Stimulated activated CD8-positive, alpha-beta memory T cell treated with anti-CD3 and anti-CD28 coated beads, Interleukin-4, amount 100 ng/mL, for 24 hours (primary cell): ENCODE data around the gene TYMP.
"Not testable (repeated sequence)": the region's sequence is repeated elsewhere in the genome, so short reads cannot be mapped to it uniquely, and the experiment has no call there.

Experiments used
- DNase-seq: peaks from one replicate; pipeline ENCODE4 v3.0.0-alpha.2; 2020; ENCODE audit warnings: low read depth

The TYMP gene

DNA sequence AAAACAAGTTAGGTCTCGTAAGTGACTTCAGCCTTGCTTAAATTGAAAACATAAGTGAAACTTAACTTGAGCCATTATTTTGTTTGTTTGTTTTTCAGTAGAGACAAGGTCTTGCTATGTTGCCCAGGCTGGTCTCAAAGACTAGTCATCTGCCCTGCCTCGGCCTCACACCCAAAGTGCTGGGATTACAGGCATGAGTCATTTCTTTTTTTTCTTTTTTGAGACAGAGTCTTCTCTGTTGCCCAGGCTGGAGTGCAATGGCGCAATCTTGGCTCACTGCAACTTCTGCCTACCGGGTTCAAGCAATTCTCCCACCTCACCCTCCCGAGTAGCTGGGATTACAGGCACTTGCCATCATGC lies 11.8 kb upstream of the TYMP start:
- not testable (repeated sequence) for DNase-seq

DNA sequence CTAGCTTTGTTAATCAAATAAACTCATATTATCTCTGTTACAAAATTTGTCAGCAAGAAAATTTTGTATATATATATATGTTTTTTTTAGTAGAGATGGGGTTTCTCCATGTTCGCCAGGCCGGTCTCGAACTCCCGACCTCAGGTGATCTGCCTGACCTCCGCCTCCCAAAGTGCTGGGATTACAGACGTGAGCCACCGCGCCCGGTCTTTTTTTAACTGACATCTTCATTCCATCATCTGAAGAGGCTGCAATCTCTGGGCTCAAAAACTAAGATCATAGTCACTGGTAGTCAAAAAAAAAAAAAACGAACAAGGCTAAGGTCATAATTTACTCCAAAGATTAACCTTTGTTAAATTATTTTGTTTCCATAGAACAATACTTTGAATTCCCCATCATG lies 10.6 kb upstream of the TYMP start:
- no peak for DNase-seq

DNA sequence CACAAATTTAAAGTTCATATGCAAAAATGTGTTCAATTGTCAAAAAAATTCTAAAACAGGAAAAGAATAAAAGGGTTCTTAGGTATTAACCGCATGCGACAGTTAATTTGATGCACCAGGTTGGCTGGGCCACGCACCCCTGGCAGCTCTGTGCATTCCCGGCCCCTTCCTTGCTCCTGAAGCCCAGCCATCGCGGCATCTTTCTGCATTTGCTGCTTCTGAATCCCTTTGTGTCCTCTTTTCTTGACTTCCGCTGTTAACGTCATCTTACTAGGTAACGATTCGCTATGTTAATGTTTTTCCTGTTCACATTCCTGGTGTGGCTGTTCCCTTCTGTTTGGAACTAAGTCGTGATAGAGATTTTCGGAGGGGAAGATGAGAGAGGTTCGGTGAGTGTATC lies 8.0 kb upstream of the TYMP start:
- no peak for DNase-seq

DNA sequence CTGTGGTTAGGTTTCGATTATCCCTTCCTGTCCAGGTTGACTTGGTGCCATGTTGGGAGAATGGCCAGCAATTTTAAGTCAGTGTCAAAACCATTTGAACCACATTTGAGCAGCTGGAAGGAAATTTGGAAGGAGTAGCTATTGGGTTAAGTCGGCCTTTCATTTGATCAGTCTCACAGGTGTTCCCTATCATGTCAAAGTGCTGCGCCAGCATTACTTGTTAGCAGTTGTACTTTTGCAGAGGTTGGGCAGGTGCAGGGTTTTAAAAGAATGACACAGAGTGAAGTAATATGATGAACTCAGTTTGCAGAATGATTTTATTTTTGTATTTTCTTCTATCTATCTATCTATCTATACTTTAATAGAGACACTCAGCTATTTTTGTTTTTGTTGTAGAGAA lies 6.4 kb upstream of the TYMP start:
- DNase-seq, result no peak

DNA sequence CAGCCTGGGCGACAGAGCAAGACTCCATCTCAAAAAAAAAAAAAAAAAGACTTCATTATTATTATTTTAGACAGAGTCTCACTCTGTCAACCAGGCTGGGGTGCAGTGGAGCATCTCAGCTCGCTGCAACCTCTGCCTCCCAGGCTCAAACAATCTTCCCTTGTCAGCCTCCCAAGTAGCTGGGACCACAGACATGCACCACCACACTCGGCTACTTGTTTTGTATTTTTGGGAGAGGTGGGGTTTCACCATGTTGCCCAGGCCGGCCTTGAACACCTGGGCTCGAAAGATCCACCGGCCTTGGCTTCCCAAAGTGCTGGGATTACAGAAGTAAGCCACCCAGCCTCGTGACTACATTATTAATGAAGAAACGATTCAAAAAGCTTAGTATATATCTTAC lies 5.3 kb upstream of the TYMP start:
- DNase-seq, result no peak

DNA sequence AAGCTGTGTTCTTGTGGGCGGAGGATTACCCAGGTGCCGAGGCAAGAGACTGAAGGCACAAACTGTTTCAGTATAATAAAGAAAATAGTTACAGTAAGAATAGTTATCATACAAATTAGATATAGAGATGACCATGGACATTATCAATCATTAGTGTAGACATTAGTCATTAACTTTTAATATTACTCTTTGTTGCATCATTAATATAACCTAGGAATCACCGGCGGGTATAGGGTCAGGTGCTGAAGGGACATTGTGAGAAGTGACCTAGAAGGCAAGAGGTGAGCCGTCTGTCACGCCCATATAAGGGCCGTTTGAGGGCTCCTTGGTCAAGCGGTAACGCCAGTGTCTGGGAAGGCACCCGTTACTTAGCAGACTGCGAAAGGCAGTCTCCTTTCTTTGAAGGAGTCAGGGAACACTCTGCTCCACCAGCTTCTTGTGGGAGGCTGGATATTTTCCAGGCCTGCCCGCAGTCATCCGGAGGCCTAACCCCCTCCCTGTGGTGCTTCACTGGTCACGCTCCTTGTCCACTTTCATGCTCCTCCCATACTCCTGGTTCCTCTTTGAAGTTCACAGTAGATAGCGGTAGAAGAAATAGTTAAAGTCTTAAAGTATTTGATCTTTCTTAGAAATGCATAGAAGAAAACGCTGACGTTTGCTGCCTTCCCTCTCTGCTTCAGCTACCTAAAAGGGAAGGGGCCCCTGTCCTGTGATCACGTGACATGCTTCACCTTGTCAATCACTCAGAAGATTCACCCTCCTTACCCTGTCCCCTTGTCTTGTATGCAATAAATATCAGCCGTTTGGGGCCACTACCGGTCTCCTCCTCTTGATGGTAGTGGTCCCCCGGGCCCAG lies 4.3 kb upstream of the TYMP start:
- not testable (repeated sequence) for DNase-seq

DNA sequence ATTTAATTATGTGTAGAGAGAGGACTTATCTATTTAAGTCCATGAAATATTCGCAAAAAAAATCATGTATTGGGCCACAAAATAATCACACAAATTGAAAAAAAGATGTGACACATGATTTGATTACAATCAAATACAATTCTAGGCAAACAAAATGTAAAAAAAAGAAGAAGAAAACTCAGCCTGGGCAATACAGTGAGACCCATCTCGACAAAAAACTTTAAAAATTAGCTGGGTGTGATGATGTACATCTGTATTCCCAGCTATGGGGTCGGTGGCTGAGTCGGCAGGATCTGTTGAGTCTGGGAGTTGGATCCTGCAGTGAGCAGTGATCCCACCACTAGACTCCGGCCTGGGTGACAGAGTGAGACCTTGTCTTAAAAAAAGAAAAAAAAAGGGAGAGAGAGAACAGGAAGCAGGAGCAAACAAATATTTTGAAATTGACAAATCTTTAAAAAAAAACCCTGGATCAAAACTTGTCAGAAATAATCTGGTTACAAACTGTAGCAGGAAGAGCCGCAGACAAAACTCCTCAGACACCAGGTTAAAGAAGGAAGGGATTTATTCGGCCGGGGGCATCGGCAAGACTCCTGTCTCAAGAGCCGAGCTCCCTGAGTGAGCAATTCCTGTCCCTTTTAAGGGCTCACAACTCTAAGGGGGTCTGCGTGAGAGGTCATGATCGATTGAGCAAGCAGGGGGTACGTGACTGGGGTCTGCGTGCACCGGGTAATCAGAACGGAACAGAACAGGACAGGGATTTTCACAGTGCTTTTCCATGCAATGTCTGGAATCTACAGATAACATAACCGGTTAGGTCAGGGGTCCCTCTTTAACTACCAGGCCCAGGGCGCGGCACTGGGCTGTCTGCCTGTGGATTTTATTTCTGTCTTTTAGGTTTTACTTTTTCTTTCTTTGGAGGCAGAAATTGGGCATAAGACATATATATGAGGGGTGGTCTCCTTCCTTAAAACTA lies 3.3 kb upstream of the TYMP start:
- no peak for DNase-seq

DNA sequence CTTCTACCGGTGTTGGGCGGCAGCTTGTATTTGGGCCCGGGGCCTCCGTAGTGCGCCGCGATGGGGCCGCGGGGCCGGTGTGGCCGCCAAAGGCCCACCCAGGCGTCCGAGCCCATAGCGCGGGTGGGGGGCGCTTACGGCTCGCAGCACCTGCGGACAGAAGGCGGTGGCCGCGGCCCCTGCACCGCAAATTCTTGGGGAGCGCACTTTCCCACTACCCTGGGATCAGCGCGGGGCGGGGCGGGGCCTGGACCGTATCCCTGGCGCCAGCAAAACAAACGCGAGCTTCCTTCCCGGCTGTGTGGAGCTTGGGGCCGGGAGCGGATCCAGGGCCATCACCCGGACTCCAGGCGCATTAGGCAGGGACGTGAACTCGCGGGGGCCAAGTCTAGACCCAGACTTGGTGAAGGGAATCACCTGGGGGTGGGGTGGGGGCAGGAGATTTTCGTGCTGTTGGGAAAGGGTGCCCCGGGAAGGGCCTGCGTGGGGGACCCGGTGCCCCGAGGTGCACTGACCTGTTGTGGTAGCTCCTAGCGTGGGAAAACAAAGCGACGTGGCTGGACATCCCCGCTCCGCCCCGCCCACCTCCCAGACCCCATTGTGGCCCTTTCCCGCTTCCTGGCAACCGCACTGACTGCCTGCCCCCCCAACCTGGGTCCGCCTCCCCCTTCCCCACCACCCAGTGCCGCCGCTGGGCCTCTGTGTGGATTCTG lies 2.3 kb upstream of the TYMP start:
- no peak for DNase-seq

DNA sequence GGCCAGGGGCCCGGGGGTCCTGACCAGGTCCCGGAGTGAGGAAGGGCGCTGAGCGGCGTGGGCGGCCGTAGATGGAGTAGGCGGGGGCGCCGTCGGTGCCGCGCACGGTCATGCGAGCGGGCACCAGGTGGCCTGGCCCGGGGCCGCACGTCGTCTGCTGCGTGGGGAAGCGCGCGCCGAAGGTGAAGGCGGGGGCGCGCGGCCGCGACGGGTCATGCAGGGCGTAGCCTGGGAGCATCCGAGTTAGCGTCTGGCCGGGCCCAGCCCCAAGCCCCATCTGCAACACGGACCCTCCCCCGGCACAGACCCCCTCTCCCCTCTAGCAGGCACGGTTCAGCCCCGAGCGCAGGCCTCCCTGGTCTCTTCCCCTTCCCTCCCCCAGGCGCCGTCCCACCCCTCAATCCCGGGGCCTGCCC lies 1.7 kb upstream of the TYMP start:
- DNase-seq, result peak; percentile 49

DNA sequence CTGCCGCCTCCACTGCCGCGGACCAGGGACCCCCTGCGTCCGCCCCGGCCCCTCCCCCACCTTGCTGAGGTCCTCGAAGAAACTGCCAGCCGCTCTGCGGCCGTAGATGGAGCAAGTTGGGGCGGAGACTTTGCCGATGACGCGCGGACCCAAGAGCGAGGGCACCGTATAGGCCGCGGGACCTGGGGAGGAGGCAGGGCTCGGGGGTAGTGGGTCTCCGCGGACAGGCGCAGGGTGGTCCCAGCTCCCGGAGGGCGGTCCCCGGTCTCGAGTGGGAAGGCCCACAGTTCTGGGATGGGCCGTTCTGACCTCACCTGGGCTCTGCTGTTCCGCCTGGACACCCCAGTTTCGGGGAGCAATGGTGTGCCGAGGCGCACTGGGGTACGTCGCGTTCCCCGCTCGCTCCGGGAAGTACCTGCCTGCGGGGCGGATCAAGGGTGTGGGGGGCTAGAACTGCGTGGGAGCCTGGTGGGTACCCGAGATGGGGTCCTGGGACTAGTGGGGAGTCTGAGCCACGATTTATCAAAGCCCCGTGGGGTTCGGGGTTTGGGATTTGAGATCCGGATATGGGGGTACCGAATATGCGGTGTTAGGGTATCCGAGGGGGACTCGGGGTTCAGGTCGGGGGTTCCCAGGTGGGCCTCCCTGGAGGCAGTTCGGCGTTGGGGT lies 1.2 kb upstream of the TYMP start:
- peak; percentile 70 for DNase-seq

DNA sequence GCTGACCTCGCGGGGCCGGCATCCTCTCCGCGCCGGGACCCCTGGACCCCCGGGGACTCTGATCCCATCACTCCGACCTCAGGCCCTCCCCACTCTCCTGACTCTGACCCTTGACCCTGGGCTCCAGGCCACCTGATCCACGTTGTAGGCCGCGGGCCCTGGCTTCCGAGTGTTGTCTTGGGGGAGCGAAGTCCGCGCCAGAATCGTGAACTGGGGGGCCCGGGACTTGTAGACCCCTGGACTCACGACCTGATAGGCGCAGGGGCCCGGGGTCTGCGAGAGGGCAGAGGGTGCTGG lies 716 bp upstream of the TYMP start:
- no peak for DNase-seq

DNA sequence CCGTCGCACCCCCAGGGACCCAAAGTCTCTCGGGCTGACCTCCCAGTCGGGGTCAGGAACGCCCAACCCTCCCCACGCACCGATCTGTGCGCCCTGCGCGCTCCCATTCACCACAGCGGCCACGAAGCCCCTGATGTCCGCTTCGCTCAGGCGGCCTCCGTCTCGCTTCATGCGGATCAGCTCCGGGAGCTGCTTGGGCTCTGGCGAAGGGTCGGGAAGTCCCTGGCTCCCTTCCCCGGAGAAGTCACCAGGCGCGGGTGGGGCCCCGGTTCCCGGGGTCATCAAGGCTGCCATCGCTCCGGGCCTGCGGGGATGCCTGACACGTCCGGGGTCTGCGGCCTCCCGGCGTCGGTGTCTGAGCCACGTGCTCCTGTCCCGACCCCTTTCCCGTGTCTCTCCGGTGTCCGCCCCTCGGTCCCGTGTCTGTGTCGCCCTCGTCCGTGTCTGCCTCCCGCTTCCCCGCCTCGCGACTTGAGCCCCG lies 356 bp downstream of the TYMP start:
- DNase-seq, result no peak

DNA sequence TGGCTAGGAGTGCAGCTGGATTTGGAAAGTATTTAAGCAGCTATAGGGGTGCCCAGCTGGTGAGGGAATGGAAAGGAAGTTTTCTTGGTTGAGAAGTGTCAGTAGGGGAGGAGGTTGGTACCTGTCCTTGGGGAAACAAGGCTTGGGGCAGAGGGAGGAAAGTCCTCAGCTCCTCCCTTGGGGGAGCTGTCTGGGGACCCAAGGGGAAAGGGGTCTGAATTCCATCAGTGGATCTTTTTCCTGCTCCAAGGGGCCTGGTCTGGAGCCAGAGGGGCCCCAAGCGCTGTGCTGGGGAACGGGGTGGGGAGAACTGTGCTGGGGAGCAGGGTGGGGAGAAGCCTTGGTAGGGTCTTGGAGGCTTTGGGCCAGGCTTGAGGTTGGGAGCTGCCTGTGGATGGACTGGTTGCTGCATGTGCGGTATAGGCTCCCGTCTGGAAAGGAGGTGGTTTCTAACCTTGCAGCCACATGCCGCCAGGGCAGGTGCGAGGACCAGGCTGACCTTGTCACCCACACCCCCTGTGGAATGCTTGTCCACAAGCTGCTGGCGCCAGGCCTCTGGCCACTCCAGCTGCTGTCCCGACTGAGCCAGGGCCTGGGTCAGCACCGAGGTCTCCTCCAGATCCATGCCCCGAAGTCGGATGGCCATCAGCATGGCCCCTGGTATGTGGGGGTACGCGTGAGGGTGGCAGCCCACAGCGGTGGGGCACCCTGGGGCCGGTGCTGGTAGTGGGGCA lies 963 bp downstream of the TYMP start:
- DNase-seq, result no peak

DNA sequence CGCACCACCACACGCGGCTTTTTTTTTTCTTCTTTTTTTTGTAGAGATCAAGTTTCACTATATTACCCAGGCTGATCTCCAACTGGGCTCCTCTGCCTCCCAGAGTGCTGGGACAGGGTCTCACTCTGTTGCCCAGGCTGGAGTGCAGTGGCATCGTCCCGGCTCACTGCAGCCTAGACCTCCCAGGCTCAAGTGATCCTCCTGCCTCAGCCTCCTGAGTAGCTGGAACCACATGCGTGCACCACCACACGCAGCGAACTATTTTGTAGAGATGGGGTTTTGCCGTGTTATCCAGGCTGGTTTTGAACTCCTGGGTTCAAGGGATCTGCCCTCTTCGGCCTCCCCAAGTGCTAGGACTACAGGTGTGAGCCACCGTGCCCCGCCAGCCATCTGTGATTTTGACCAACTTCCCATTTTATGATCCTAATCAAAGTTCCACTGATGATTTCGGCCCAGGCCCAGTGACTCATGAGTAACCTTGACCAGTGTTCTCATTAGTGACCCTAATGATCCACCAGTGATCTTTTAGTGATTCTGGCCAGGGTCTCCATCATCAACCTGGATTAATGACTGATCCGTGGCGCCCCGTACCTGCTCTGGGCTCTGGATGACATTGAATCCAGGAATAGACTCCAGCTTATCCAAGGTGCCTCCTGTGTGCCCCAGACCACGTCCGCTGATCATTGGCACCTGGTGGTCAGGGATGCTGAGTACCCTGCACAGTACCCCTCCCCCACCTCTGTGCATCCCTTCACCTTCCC lies 1.7 kb downstream of the TYMP start:
- DNase-seq, result no peak

DNA sequence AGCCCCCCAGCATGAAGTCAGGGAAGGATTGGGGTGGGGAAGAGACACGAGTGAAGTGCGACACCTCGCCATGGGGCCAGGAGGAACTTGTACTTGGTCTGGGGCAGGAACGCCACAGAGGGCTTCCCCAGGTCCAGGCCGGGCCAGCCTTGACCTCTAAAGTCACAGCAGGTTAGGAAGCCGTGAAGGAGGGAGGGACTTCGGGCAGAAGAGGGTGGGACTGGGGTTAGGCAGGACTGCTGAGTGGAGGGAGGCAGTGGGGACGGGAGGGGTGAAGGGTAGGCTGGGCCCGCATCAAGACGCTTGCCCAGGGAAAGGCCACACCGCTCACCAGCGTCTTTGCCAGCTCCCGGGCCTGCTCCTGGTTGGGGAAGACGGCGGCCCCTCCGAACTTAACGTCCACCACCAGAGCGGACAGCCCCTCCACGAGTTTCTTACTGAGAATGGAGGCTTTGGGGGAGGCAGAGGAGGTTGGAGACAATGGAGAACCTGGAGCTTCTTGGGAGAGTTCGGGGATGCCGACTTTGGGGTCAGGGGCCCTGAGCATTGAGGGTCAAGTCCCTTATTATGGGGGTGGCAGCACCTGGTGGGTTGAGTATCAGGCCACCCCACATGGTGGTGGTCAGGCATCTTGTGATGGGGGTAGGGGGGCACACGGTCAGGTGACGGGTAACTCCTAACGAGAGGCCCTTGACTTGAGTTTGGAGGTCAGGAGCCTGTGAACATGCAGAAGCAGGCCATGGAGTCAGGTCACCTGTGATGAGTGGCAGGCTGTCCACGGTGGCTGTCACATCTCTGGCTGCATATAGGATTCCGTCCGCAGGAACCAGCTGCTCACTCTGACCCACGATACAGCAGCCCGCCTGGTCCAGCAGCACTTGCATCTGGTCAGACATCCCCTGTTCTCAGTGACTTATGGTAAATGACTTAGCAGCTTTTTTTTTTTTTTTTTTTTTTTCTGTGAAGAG lies 2.7 kb downstream of the TYMP start:
- no peak for DNase-seq

DNA sequence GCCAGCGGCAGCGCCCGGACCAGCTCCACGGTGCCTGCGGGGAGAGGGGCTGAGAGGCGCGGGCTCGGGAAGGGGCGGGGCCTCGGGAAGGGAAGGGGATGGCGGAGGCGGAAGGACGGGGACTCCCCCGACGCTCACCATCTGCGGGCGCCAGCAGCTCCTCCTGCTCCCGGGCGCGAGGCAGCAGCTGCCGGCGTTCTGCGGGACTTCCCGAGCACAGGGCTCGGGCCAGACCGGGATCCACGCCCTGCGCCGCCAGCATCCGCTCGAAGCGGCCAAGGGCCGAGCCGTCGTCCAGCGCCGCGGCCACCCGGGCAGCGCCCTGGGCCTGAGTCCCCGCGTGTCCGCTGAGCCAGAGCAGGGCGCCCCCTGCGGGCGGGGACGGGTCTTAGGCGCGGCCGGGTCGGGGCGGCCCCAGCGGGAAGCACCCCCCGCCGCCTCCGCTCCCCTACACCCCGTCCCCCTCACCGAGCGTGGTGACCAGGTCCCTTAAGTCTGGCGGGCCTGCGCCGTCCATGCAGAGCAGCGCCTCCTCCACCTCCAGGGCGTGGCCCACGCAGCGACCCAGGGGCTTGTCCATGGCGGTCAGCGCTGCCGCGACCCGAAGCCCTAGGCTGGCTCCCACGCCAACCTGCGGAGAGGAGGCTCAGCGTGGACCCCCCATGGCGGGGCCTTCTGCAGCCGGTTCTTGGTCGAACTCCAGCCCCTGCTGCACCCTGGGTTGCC lies 3.5 kb downstream of the TYMP start:
- peak; percentile 83 for DNase-seq

DNA sequence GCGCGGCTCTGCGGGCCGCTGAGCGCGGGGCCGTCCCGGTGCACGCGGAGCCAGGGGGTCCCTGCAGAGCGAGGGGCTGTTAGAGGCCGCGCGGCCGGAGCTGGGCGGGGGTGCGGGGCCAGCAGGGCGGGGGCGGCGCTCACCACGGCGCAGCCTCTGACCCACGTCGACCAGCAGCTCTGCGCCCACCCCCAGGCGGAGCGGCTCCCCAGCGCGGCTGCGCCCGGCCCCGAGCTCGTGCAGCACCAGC lies 4.0 kb downstream of the TYMP start:
- no peak for DNase-seq

DNA sequence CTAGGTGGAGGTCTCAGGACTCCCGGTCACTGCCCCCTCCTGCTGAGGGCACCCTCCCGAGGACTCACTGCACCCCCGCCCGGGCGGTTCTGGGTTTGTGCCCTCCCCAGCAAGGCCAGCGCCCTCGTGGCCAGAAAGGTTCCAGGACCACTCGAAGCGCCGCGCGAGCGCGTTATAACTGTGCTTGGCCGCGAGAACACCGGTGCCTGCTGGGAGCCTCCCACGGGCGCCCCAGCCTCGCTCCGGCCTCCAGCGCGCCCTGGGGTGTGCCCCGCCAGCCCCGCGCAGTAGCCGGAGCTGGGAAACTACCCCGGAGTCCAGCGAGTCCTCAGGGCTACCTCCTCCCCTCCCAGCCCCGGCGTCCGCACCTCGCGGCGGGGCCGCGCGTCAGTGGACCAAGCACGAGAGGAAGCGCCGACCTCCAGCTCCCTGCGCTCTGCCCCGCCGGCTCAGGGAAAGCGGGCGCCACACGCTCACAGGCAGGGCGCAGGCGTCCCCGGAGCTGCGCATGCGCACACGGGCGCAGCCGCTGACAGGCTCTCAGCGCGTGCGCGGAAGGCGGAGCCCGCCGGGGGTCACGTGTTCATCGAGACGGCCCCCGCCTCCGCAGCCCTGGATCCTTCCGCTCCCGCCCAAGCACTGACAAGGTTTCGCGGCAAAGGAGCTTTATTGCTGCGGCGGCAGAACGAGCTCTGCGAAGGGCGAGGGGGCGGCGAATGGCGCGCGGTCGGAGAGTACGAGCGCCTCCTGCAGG lies 4.5 kb downstream of the TYMP start, which contains the start of gene SCO2:
Gene SCO2, minus strand, starts transcription at position 495 of the 754 bp plus-strand sequence. CDS start 1,187 bp downstream, outside the sequence.
- peak; percentile 97 for DNase-seq
